K562 (cell line): ENCODE measurements around the gene SEMA6B. TPM values are rescaled to one million over a fixed set of nuclear protein-coding genes. Genes with fewer than 3 reads are reported as not detected.

Experiments used
- ATAC-seq: fragments of 200-7000 bp; cut with Tn5 transposase; 3 replicates; pipeline ENCODE4 v1.9.1; 2020; ENCODE audit warnings: moderate library complexity
- BruUV-seq: library from RNA; stranded (reverse); fragments of 400-500 nt; replicated peaks from 2 replicates; lab custom pipeline; 2021; lab: Mats Ljungman, UMichigan
- CTCF ChIA-PET: fragments of 300-600 bp; formaldehyde crosslinking; extraction: SDS; loops from one replicate; lab custom pipeline; 2021; ENCODE audit warnings: low intra/inter-chr PET ratio; lab: Yijun Ruan, JAX
- POLR2A ChIA-PET: fragments of 300-600, 350-650 bp; sonication (Branson Sonifier 250); formaldehyde crosslinking; extraction: SDS; loops from one replicate; lab custom pipeline; 2021; ENCODE audit warnings: antibody characterized with exemption, inconsistent platforms; lab: Yijun Ruan, JAX
- DNase-seq, 4 experiments: peaks; one replicate each; pipeline versions ENCODE4 v3.0.0 to v3.0.0-alpha.2; 2011 to 2018; ENCODE audit warnings: low spot score in 3 of 4, mixed read lengths in 3 of 4; ENCODE audit errors: extremely low read depth in 1 of 4
- FAIRE-seq: peaks from 2 replicates; lab custom pipeline; 2011; peaks lifted over from hg19 to GRCh38; lab: Jason Lieb, UNC
- H2AFZ ChIP-seq: 2 replicates; pipeline ENCODE4 v1.6.0; 2011; ENCODE audit warnings: low read depth, low read length, control low read depth, inconsistent platforms
- H3K27ac ChIP-seq: fragments of 200-600 bp; 3 replicates; pipeline ENCODE4 v1.8.0; 2011; ENCODE audit warnings: low read depth, mild to moderate bottlenecking, control low read depth, inconsistent platforms, low read length, moderate library complexity, mixed read lengths; ENCODE audit errors: extremely low read depth
- H3K27me3 ChIP-seq, 2 experiments: fragments of 300-600 bp in 1 of 2; 2 replicates in 1 of 2; 3 replicates in 1 of 2; pipeline versions ENCODE4 v1.6.0 to v1.8.0; 2011; ENCODE audit warnings: inconsistent platforms in 2 of 2, low read length in 2 of 2, mild to moderate bottlenecking in 1 of 2, mixed read lengths in 1 of 2, moderate library complexity in 1 of 2; ENCODE audit not compliant: control insufficient read depth in 2 of 2, insufficient read depth in 2 of 2
- H3K36me3 ChIP-seq: fragments of 300-600 bp; 3 replicates; pipeline ENCODE4 v1.8.0; 2011; ENCODE audit warnings: mild to moderate bottlenecking, low read length, inconsistent platforms; ENCODE audit not compliant: control insufficient read depth, insufficient read depth
- H3K4me1 ChIP-seq, 2 experiments: fragments of 200-600 bp in 1 of 2; replicated peaks in 1 of 2; 2 replicates in 1 of 2; 3 replicates in 1 of 2; pipeline versions ENCODE4 v1.5.1 to v1.8.0; 2011; ENCODE audit warnings: inconsistent platforms in 2 of 2, low read length in 2 of 2, mild to moderate bottlenecking in 1 of 2, mixed read lengths in 1 of 2, moderate library complexity in 1 of 2; ENCODE audit not compliant: control insufficient read depth in 2 of 2, insufficient read depth in 2 of 2
- H3K4me2 ChIP-seq: 2 replicates; pipeline ENCODE4 v1.6.1; 2011; ENCODE audit warnings: low read length, control low read depth, inconsistent platforms, mixed read lengths; ENCODE audit not compliant: insufficient read depth
- H3K4me3 ChIP-seq: fragments of 200-600 bp; sonication (generic), shearing (Covaris generic); 2 replicates; pipeline ENCODE4 v1.5.1; 2016; ENCODE audit warnings: control low read depth, inconsistent platforms
- H3K79me2 ChIP-seq: fragments of 200-600 bp; 3 replicates; pipeline ENCODE4 v1.8.0; 2011; ENCODE audit warnings: low read length, inconsistent platforms; ENCODE audit not compliant: control insufficient read depth, insufficient read depth
- H3K9ac ChIP-seq, 2 experiments: 2 replicates each; pipeline versions ENCODE4 v1.6.0 to v1.6.1; 2011; ENCODE audit warnings: low read depth in 2 of 2, low read length in 2 of 2, control low read depth in 1 of 2, inconsistent platforms in 1 of 2, mild to moderate bottlenecking in 1 of 2, mixed read lengths in 1 of 2; ENCODE audit not compliant: insufficient read depth in 1 of 2
- H3K9me1 ChIP-seq: one replicate; pipeline ENCODE4 v1.6.0; 2011; ENCODE audit warnings: inconsistent platforms, mild to moderate bottlenecking, low read length, moderate library complexity; ENCODE audit not compliant: control insufficient read depth, insufficient read depth
- H3K9me3 ChIP-seq: replicated peaks from 2 replicates; pipeline ENCODE4 v1.5.1; 2011; ENCODE audit warnings: low read depth, low read length, inconsistent platforms; ENCODE audit not compliant: control insufficient read depth, insufficient read depth
- H4K20me1 ChIP-seq: replicated peaks from 2 replicates; pipeline ENCODE4 v1.6.1; 2011; ENCODE audit warnings: low read length, inconsistent platforms, mixed read lengths; ENCODE audit not compliant: control insufficient read depth, insufficient read depth
- ELF1 ChIP-seq: fragments of 200-800 bp; sonication (Bioruptor generic); IDR thresholded peaks from 2 replicates; pipeline ENCODE4 v1.6.1; 2016; ENCODE audit warnings: missing genetic modification characterization, missing compliant biosample characterization
- MEIS2 ChIP-seq: fragments of 450-650 bp; IDR thresholded peaks from 2 replicates; pipeline ENCODE4 v1.6.1; 2014; ENCODE audit warnings: mild to moderate bottlenecking; ENCODE audit not compliant: partially characterized antibody
- RBM22 ChIP-seq: fragments of 200-400 bp; formaldehyde crosslinking; IDR thresholded peaks from 2 replicates; pipeline ENCODE4 v1.6.1; 2018; ENCODE audit warnings: low read length, low read depth; ENCODE audit not compliant: poor library complexity, severe bottlenecking
- RBM25 ChIP-seq: fragments of 200-400 bp; formaldehyde crosslinking; IDR thresholded peaks from 2 replicates; pipeline ENCODE4 v1.6.1; 2018; ENCODE audit warnings: low read length, low read depth, moderate library complexity; ENCODE audit not compliant: severe bottlenecking
- SNRNP70 ChIP-seq: fragments of 200-400 bp; formaldehyde crosslinking; optimal IDR thresholded peaks from 2 replicates; pipeline ENCODE3; 2017; ENCODE audit warnings: low read depth, low read length
- SP2 ChIP-seq: IDR thresholded peaks from 2 replicates; pipeline ENCODE4 v1.6.1; 2011; ENCODE audit warnings: mild to moderate bottlenecking, low read depth, low read length, moderate library complexity; ENCODE audit not compliant: poor library complexity, severe bottlenecking; ENCODE audit errors: extremely low read depth
- SPI1 ChIP-seq: IDR thresholded peaks from 2 replicates; pipeline ENCODE4 v1.6.1; 2011; ENCODE audit warnings: low read depth, low read length, control low read depth, borderline replicate concordance
- ZBTB7A ChIP-seq: IDR thresholded peaks from 2 replicates; pipeline ENCODE4 v1.6.1; 2011; ENCODE audit warnings: low read depth, mild to moderate bottlenecking, low read length, moderate library complexity, borderline replicate concordance; ENCODE audit not compliant: control insufficient read depth
- ZKSCAN3 ChIP-seq: fragments of 250-450 bp; sonication (Bioruptor Pico); IDR thresholded peaks from 2 replicates; pipeline ENCODE4 v1.4.0; 2020
- ZNF121 ChIP-seq: sonication (generic); formaldehyde crosslinking; conservative IDR thresholded peaks from 2 replicates; pipeline ENCODE4 v1.8.0; 2022; ENCODE audit warnings: missing genetic modification reagents
- ZNF449 ChIP-seq: fragments of 250-450 bp; sonication (Bioruptor Pico); IDR thresholded peaks from 2 replicates; pipeline ENCODE4 v1.8.0; 2022; ENCODE audit warnings: moderate library complexity, mild to moderate bottlenecking, inconsistent platforms
- WGBS: fragments of 100-300 bp; shearing (Covaris generic); methylation state at CpG from one replicate; pipeline ENCODE4 v1.1.6; 2016; ENCODE audit warnings: low coverage, mixed read lengths; ENCODE audit not compliant: insufficient coverage; ENCODE audit errors: missing lambda C conversion rate; 5-methylcytosine and 5-hydroxymethylcytosine counted together
- in situ Hi-C: fragments of 300-500 bp; cut with MboI; formaldehyde crosslinking; loops from 4 replicates; pipeline ENCODE4 v1.15.0; 2018; ENCODE audit warnings: inconsistent platforms, mixed read lengths
- intact Hi-C: fragments of 100-400 bp; cut with micrococcal nuclease; formaldehyde crosslinking; loops from 2 replicates; pipeline ENCODE4 v1.14.2; 2022
- polyA plus RNA-seq, 8 experiments: library from polyadenylated mRNA; depleted of rRNA in 4 of 8; stranded (reverse) in 5 of 8; unstranded in 3 of 8; fragments of >200 nt; fragmentation: Nextera tagmentation in 2 of 8; fragmentation: Illumina TruSeq in 1 of 8; extraction: Ambion mirVana in 2 of 8; extraction: Trizol in 1 of 8; gene quantifications; 2 replicates each; pipeline versions ENCODE4 v1.2.1 to v1.2.3, GENCODE V29; 2011 to 2014; ENCODE audit warnings: inconsistent platforms in 1 of 8, missing spikeins in 1 of 8
- total RNA-seq, 7 experiments: library from RNA; depleted of rRNA in 6 of 7; stranded (reverse); fragments of >200 nt in 6 of 7; fragmentation: Illumina TruSeq in 2 of 7; extraction: Trizol in 2 of 7; gene quantifications; 2 replicates each; pipeline versions ENCODE4 v1.2.1 to v1.2.3, GENCODE V29; 2011 to 2021; ENCODE audit warnings: low replicate concordance in 1 of 7

The SEMA6B gene
- total and polyA plus RNA-seq, 9 of the 15 experiments (the other 6 are each of a cell fraction or from before 2014, with no cell fraction given) = 0.65 to 4.6 (median 2.5) TPM; not detected in 2

- FAIRE-seq (no peak), DNase-seq (no peak), ATAC-seq (no peak)
- H4K20me1 ChIP-seq = no peaks in the 10 kb centered on the region
- ChIA-PET POLR2A (interaction anchor here (1.0 kb wide), 1 partner anchor 15 kb away, joined by 3 read pairs; no protein-coding TSS in a partner anchor), CTCF (no interaction called here)
- no peak overlapping the region for H3K4me2 ChIP-seq
- H2AFZ ChIP-seq = no peak overlapping the region
- BruUV-seq = no TSS peak
- TF ChIP-seq ELF1 (tag) (no peak), ZNF121 (CRISPR knock-in tag) (peak; percentile 87), RBM25 (peak; percentile 11), ZKSCAN3 (no peak), MEIS2 (peak; percentile 17)
- H3K9ac ChIP-seq = no peak overlapping the region
- no peak overlapping the region for H3K27ac ChIP-seq
- no peak overlapping the region for H3K4me3 ChIP-seq
- no peaks in the 10 kb centered on the region for H3K9me1 ChIP-seq
- in situ Hi-C loops = no loop called here
- H3K4me1 ChIP-seq = peaks cover 9 to 19% of the 10 kb centered on the region in 2 experiments; a peak in 4 of 5 replicates
- intact Hi-C loops = no loop called here
- no peaks in the 10 kb centered on the region for H3K9me3 ChIP-seq
- no peaks in the 10 kb centered on the region for H3K79me2 ChIP-seq
- H3K36me3 ChIP-seq = no peaks in the 10 kb centered on the region
- 6% methylated on average over 10 of the region's 10 CpGs for WGBS
- no peaks in the 10 kb centered on the region; a peak in 1 of 5 replicates for H3K27me3 ChIP-seq
These were observed 40.6 kb upstream of the SEMA6B start for GRCh38 chr19:4600082-4600481.

GRCh38 chr19:4598712-4599111 is 39.2 kb upstream of the SEMA6B start:
- Histone ChIP-seq H3K9me3 (no peaks in the 10 kb centered on the region), H3K36me3 (no peaks in the 10 kb centered on the region), H3K9ac (peak overlapping the region in 1 of 2 experiments; percentile 88; a peak in 1 of 4 replicates), H3K27ac (no peak overlapping the region), H3K27me3 (no peaks in the 10 kb centered on the region; a peak in 1 of 5 replicates), H3K79me2 (no peaks in the 10 kb centered on the region), H3K4me3 (0 out of 2 replicates have a peak overlapping the region, but pooled peaks have one; percentile 43), H3K9me1 (no peaks in the 10 kb centered on the region), H3K4me2 (peak overlapping the region; percentile 81), H2AFZ (no peak overlapping the region), H4K20me1 (no peaks in the 10 kb centered on the region), H3K4me1 (peaks cover 9 to 19% of the 10 kb centered on the region in 2 experiments; a peak in 4 of 5 replicates)
- no TSS peak for BruUV-seq
- in situ Hi-C loops = no loop called here
- intact Hi-C loops = loop anchor here (2.0 kb wide), 1 partner anchor 38 kb away; no protein-coding TSS in a partner anchor
- CTCF ChIA-PET = no interaction called here
- WGBS = 24% methylated on average over 5 of the region's 17 CpGs
- DNase-seq = no peak
- no peak for FAIRE-seq
- no peak for ATAC-seq
- POLR2A ChIA-PET = interaction anchor here (0.6 kb wide), 1 partner anchor 65 kb away, joined by 3 read pairs; no protein-coding TSS in a partner anchor
- TF ChIP-seq SPI1 (no peak), ZBTB7A (peak; percentile 63; the same call in 1 of the 2 replicates), ZNF449 (CRISPR knock-in tag) (no peak), SNRNP70 (no peak), SP2 (no peak), RBM22 (no peak)
